IPS-15b (cell line): Measurements from ENCODE around the gene GINS3.
"Not testable (repeated sequence)": the region's sequence is repeated elsewhere in the genome, so short reads cannot be mapped to it uniquely, and the experiment has no call there.

Source experiments
- H3K27me3 ChIP-seq: one replicate; pipeline ENCODE4 v1.6.1; 2013; ENCODE audit warnings: low read length; ENCODE audit not compliant: control insufficient read depth, insufficient read depth
- H3K36me3 ChIP-seq: one replicate; pipeline ENCODE4 v1.6.1; 2013; ENCODE audit warnings: low read length; ENCODE audit not compliant: control insufficient read depth, insufficient read depth
- H3K4me1 ChIP-seq: one replicate; pipeline ENCODE4 v1.6.1; 2013; ENCODE audit warnings: mild to moderate bottlenecking, low read length; ENCODE audit not compliant: control insufficient read depth, insufficient read depth
- H3K4me3 ChIP-seq: one replicate; pipeline ENCODE4 v1.5.1; 2013; ENCODE audit warnings: low read depth, low read length
- H3K9ac ChIP-seq: one replicate; pipeline ENCODE4 v1.6.1; 2013; ENCODE audit warnings: low read depth, mild to moderate bottlenecking, low read length
- H3K9me3 ChIP-seq: one replicate; pipeline ENCODE4 v1.6.1; 2013; ENCODE audit warnings: mild to moderate bottlenecking, low read length; ENCODE audit not compliant: control insufficient read depth, insufficient read depth

The GINS3 gene

DNA sequence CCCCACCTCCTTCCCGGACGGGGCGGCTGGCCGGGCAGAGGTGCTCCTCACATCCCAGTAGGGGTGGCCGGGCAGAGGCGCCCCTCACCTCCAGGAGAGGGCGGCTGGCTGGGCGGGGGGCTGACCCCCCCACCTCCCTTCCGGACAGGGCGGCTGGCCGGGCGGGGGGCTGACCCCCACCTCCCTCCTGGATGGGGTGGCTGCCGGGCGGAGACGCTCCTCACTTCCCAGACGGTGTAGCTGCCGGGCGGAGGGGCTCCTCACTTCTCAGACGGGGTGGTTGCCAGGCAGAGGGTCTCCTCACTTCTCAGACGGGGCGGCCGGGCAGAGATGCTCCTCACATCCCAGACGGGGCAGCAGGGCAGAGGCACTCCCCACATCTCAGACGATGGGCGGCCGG, 4.6 kb downstream of the GINS3 start:
- H3K9ac ChIP-seq, H3K36me3 ChIP-seq, H3K4me1 ChIP-seq, H3K9me3 ChIP-seq, H3K27me3 ChIP-seq, H3K4me3 ChIP-seq: not testable (repeated sequence)

DNA sequence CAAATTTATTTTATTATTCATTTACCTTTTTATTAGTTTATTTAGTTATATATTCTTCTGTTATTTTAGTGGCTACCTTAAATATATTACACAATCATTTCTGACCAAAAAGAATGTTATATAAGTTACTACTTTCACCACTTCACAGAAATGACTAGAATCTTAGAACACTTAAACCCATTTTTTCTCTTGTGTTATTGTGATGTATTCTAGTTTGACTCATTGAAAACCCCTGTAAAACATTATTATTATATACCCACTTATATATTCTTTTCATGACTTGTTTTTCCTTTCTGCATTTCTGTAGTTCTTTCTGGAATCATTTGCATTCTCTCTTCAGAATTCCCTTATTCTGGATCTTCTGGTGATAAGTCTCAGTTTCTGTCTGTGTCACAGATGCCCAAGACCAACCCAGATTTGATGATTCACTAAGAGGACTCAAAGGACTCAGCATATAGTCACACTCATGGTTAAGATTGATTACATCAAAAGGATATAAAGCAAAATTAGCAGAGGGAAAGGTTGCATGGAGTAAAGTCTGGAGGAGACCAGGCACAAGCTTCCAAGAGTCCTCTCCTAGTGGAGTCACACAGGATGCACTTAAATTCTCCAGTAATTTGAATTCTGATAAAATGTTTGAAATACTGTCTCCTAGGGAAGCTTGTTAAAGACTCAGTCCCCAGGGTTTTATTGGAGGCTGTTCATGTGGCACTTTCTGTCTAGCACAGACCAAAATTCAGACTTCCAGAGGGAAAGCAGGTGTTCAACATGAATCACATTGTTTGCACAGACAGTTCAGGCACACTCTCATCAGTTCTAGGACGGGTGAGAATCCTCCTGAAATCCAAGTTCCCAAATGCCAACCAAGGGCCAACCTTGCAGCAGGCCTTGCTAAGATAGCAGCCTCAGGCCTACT, 7.7 kb downstream of the GINS3 start:
- Histone ChIP-seq H3K36me3 (peaks cover 9% of the 10 kb centered on the region), H3K4me3 (no peak overlapping the region), H3K9me3 (no peaks in the 10 kb centered on the region), H3K27me3 (no peaks in the 10 kb centered on the region), H3K4me1 (no peaks in the 10 kb centered on the region), H3K9ac (no peak overlapping the region)

DNA sequence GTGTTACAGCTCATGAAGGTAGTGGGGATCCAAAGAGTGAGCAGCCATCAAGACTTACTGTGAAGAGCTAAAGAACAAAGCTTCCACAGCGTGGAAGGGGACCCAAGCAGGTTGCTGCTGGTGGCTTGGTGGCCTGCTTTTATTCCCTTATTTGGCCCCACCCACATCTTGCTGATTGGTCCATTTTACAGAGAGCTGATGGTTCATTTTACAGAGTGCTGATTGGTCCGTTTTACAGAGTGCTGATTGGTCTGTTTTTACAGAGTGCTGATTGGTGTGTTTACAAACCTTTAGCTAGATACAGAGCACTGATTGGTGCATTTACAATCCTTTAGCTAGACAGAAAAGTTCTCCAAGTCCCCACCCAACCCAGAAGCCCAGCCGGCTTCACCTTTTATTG, 9.0 kb downstream of the GINS3 start:
- H3K9ac ChIP-seq, H3K4me3 ChIP-seq, H3K36me3 ChIP-seq, H3K27me3 ChIP-seq, H3K9me3 ChIP-seq, H3K4me1 ChIP-seq: not testable (repeated sequence)

DNA sequence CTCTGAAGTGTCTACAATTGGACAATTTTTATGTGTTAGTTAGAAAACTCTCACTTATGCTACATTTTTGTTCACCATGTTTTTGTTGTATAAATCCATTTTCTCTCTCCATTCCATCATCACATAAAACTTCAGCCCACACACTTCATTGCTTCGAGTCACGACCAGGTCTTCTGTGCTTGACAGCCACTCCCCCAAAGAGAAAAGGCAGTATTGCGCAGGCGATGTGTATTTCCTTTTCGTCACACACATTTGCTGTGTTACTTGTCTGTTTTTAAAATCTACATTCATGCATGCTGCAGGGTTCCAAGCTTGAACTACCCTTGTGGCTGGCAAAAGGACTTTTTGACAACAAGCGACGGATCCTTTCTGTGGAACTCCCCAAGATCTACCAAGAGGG, 10.5 kb downstream of the GINS3 start:
- H3K9me3 ChIP-seq = no peaks in the 10 kb centered on the region
- peaks cover 9% of the 10 kb centered on the region for H3K36me3 ChIP-seq

DNA sequence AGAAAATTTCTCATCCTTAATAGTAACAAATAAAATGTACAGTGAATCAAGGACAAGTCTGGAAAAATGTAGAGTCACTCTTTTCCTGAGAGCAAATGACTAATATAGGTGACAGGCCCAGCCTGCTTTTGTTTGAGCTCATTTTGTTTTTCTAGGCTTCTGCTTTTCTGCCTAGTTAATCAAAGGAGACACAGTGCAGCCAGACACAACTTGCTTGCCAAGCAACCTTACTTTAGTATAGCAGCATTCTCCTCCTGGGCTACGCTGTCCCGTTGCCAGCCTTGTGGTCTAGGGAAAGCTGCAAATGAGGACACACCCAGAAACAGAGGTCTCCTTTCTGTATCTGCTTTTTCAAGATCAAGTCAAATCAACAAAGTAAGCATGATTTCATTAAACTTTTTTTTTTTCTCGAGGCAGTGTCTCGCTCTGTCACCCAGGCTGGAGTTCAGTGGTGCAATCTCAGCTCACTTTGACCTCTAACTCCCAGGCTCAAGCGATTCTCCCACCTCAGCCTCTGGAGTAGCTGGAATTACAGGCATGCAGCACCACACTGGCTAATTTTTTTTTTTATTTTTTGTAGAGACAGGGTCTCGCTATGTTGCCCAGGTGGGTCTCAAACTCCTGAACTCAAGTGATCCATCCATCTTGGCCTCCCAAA, 17.2 kb downstream of the GINS3 start:
- Histone ChIP-seq H3K36me3 (no peaks in the 10 kb centered on the region), H3K27me3 (no peaks in the 10 kb centered on the region), H3K4me3 (no peak overlapping the region), H3K9me3 (no peaks in the 10 kb centered on the region), H3K9ac (no peak overlapping the region), H3K4me1 (no peaks in the 10 kb centered on the region)

More for the DNA sequence above, 10.5 kb downstream of the GINS3 start:
- H3K4me1 ChIP-seq = no peaks in the 10 kb centered on the region
- no peaks in the 10 kb centered on the region for H3K27me3 ChIP-seq
- H3K4me3 ChIP-seq = no peak overlapping the region
- H3K9ac ChIP-seq = no peak overlapping the region

DNA sequence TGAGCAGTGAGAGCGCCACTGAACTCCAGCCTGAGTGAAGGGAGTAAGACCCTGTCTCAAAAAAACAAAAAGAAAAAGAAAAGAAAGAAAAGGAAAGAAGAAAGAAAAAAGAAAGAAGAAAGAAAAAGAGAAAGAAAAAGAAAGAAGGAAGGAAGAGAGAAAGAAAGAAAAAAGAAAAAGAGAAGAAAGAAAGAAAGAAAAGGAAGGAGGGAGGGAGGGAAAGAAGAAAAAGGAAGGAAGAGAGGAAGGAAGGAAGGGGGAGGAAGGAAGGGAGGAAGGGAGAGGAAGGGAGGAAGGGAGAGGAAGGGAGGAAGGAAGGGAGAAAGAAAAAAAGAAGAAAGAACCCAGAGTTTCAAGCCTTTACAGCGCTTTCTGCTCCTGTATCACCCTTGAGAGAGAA, 19.1 kb downstream of the GINS3 start:
- no peaks in the 10 kb centered on the region for H3K9me3 ChIP-seq
- no peak overlapping the region for H3K9ac ChIP-seq
- no peaks in the 10 kb centered on the region for H3K27me3 ChIP-seq
- H3K36me3 ChIP-seq = no peaks in the 10 kb centered on the region
- no peak overlapping the region for H3K4me3 ChIP-seq
- no peaks in the 10 kb centered on the region for H3K4me1 ChIP-seq

DNA sequence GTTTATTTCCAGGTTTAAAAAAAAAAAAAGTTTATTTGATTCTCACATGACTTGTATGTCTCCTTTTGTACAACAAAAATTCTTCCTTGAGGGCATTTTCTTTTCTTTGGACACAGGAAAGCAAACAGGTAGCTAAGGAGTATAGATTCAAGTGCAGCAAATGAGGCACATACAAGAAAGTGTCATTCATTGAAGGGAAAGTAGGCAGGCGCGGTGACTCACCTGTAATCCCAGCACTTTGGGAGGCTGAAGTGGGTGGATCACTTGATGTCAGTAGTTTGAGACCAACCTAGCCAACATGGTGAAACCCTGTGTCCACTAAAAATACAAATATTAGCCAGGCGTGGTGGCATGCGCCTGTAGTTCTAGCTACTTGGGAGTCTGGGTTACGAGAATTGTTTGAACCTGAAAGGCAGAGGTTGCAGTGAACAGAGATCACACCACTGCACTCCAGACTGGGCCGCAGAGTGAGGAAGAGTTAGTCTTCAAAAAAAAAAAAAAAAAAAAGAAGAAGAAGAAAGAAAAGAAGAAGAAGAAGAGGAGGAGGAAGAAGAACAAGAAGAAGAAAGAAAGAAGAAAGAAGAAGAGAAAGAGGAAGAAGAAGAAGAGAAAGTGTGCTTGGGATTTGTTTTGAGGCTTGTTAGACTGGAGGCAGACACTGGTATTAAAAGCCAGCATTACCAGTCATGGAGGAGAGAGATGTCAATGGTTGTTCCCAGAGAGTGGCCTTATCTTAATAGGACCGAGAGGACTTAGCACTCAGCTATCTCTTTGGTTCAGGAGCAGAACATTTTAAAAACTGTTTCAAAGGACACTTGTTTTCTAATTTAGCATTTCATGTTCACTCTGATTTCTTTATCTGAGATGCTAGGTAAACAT, 19.7 kb downstream of the GINS3 start:
- H3K9ac ChIP-seq = no peak overlapping the region
- H3K4me1 ChIP-seq = no peaks in the 10 kb centered on the region
- H3K9me3 ChIP-seq = no peaks in the 10 kb centered on the region
- no peaks in the 10 kb centered on the region for H3K36me3 ChIP-seq
- no peaks in the 10 kb centered on the region for H3K27me3 ChIP-seq
- no peak overlapping the region for H3K4me3 ChIP-seq

DNA sequence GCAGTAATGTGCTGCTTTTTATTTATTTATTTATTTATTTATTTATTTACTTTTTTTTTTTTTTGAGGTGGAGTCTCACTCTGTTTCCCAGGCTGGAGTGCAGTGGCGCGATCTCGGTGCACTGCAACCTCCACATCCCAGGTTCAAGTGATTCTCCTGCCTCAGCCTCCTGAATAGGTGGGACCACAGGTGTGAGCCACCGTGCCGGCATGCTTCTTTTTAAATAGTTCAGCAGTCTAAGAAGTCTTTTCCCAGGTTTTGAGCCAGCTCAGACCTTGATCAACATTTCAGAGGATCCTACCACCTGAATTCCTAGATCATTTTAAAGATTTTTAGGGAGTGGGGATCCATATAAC, 20.3 kb downstream of the GINS3 start:
- H3K9ac ChIP-seq, H3K4me3 ChIP-seq, H3K9me3 ChIP-seq, H3K36me3 ChIP-seq, H3K27me3 ChIP-seq, H3K4me1 ChIP-seq: not testable (repeated sequence)

DNA sequence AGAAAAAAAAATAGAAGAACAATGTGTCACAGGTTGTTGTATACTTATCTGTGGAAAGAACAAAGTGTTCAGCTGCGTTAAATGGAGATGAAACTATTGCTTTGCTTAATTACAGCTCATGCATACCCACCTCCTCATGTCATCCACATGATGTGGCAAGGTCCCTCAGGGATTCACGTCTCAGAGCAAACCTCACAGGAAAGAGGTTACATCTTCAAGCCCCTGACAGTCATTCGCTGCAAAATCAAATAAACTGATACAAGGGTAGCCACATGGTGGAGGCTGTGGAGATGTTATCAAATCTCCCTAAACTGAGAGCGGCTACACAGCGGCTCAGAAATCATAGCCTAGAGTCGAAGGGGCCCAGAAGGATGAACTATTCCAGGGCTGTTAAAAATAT, 21.1 kb downstream of the GINS3 start:
- no peaks in the 10 kb centered on the region for H3K27me3 ChIP-seq
- no peaks in the 10 kb centered on the region for H3K4me1 ChIP-seq
- no peaks in the 10 kb centered on the region for H3K36me3 ChIP-seq
- H3K9me3 ChIP-seq = no peaks in the 10 kb centered on the region
- H3K9ac ChIP-seq = no peak overlapping the region
- no peak overlapping the region for H3K4me3 ChIP-seq

DNA sequence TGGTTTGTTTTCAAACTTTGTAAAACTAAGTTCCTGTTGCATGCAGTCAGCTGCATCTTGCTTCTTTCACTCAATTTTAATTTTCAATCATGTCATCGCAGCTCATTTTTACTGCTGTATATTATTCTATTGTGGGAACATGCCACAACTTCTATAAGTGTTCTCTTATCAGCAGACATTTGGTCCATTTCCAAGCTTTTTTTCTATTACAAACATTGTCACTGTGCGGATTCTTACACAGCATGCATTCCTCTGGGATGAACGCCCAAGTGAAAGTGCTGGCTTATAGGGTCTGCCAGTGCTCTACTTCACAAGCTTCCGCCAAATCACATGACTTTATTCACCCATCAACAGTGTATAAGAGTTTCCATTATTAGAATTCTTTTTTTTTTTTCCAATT, 22.7 kb downstream of the GINS3 start:
- no peaks in the 10 kb centered on the region for H3K27me3 ChIP-seq
- H3K9me3 ChIP-seq = no peaks in the 10 kb centered on the region
- no peak overlapping the region for H3K9ac ChIP-seq
- H3K4me3 ChIP-seq = no peak overlapping the region
- H3K36me3 ChIP-seq = no peaks in the 10 kb centered on the region
- peaks cover 8% of the 10 kb centered on the region for H3K4me1 ChIP-seq

DNA sequence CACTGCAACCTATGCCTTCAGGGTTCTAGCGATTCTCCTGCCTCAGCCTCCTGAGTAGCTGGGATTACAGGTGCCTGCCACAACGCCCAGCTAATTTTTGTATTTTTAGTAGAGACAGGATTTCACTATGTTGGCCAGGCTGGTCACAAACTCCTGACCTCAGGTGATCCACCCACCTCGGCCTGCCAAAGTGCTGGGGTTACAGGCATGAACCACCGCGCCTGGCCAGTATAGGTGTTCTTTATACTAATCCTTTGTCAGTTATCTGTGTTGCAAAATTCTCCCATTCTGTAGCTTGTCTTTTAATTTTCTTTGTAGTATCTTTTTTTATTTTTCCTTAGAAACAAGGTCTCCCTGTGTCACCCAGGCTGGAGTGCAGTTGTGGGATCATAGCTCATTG, 23.7 kb downstream of the GINS3 start:
- not testable (repeated sequence) for H3K9me3 ChIP-seq, H3K9ac ChIP-seq, H3K27me3 ChIP-seq, H3K4me1 ChIP-seq, H3K4me3 ChIP-seq, H3K36me3 ChIP-seq
